ENCODE results near the gene GHRH.

The GHRH gene

GRCh38 chr20:37205130-37205529, 56.5 kb downstream of the GHRH start:
- TF ChIP-seq ELF4 (IDR thresholded peaks at IDR 0.05), result no peak
- no peak for TF ChIP-seq SUZ12 (IDR thresholded peaks at IDR 0.05)
- CTCF ChIA-PET, result interaction anchor here (0.8 kb wide), 1 partner anchor 13 kb away, joined by 3 read pairs; no protein-coding TSS in a partner anchor
- DNase-seq (ENCODE audit: extremely low spot score), result no peak
- POLR2A ChIA-PET, result no interaction called here

- ChIA-PET CTCF (no interaction called here), POLR2A (no interaction called here)
- DNase-seq (ENCODE audit: extremely low spot score), result no peak
- TF ChIP-seq FOXA1 (IDR thresholded peaks at IDR 0.05), result no peak
These were observed 57.6 kb downstream of the GHRH start for GRCh38 chr20:37204056-37204455.

- DNase-seq (ENCODE audit: extremely low spot score), result peak; percentile 51
- ChIA-PET CTCF (interaction anchor here (0.6 to 2.7 kb wide), 2 partner anchors 10 to 340 kb away, joined by 4 to 10 read pairs; no protein-coding TSS in a partner anchor), POLR2A (no interaction called here)
- TF ChIP-seq PKNOX1 (IDR thresholded peaks at IDR 0.05), result no peak
These were observed 59.2 kb downstream of the GHRH start for GRCh38 chr20:37202267-37202943.

- POLR2A ChIA-PET, result no interaction called here
- CTCF ChIA-PET, result interaction anchor here (2.7 kb wide), 1 partner anchor 10 kb away, joined by 10 read pairs; no protein-coding TSS in a partner anchor
- no peak for DNase-seq (ENCODE audit: extremely low spot score)
- no peak for TF ChIP-seq L3MBTL2 (conservative IDR thresholded peaks at IDR 0.05)
- TF ChIP-seq CTBP1 (IDR thresholded peaks at IDR 0.05; ENCODE audit: borderline replicate concordance), result no peak
- TF ChIP-seq ELF4 (IDR thresholded peaks at IDR 0.05), result no peak
- TF ChIP-seq BHLHE40 (IDR thresholded peaks at IDR 0.05; ENCODE audit: borderline replicate concordance), result no peak
- no peak for TF ChIP-seq FOXK2 (IDR thresholded peaks at IDR 0.05)
- no peak for TF ChIP-seq HDGF (IDR thresholded peaks at IDR 0.05; ENCODE audit: borderline replicate concordance)
- TF ChIP-seq ZNF384 (IDR thresholded peaks at IDR 0.05), result no peak
- TF ChIP-seq SUZ12 (IDR thresholded peaks at IDR 0.05), result no peak
- no peak for TF ChIP-seq NFRKB (IDR thresholded peaks at IDR 0.05)
- TF ChIP-seq TARDBP (IDR thresholded peaks at IDR 0.05), result no peak
- TF ChIP-seq LEF1 (IDR thresholded peaks at IDR 0.05; ENCODE audit: borderline replicate concordance), result no peak
- no peak for TF ChIP-seq FOXM1 (IDR thresholded peaks at IDR 0.05; ENCODE audit: borderline replicate concordance)
- no peak for TF ChIP-seq SP1 (IDR thresholded peaks at IDR 0.05)
- TF ChIP-seq ARNT (IDR thresholded peaks at IDR 0.05), result no peak
- TF ChIP-seq FOXA1 (IDR thresholded peaks at IDR 0.05), result no peak
- no peak for TF ChIP-seq PKNOX1 (IDR thresholded peaks at IDR 0.05)
These were observed 59.8 kb downstream of the GHRH start for GRCh38 chr20:37201827-37202162.

Data from HEK293T (cell line).